Measurements from ENCODE around the gene RBMS3. TPM values are rescaled to one million over a fixed set of nuclear protein-coding genes. Genes with fewer than 3 reads are reported as not detected.
A peak's percentile ranks its signal among the peaks of the same experiment; 100 is the strongest.

RBMS3 gene
- total and polyA plus RNA-seq, 2 donors (not counting 1 experiment from before 2014, with no cell fraction given), result 26.9 to 68.4 TPM

DNA sequence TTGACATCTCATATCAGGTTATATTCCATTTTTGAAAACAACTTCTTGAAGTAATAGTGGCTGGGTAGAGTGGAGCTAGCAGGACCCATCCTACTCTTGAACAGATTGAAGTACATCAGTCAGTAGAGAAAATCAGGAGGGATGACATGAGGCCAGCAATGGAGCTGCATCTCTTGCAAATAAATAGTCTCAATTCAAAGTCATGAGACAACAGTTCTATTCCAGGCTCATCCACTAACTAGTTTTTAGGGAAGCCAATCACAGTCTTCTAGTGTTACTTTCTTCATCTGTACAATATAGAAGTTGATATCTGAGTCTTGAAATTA lies 477.2 kb downstream of the RBMS3 start:
- Histone ChIP-seq H3K79me2 (ENCODE audit: control insufficient read depth, insufficient read depth, low read length) (no peaks in the 10 kb centered on the region), H3K9me3 (ENCODE audit: control insufficient read depth, insufficient read depth, low read depth, low read length) (no peaks in the 10 kb centered on the region), H3K4me3 (replicated peaks in 1 of 4; ENCODE audit: control extremely low read depth in 1 of 4, insufficient read depth in 1 of 4, low read depth in 3 of 4, low read length in 4 of 4) (no peak overlapping the region), H3K27me3 (ENCODE audit: control insufficient read depth, insufficient read depth, low read length) (no peaks in the 10 kb centered on the region), H3K9ac (ENCODE audit: insufficient read depth, low read length) (no peak overlapping the region), H3K36me3 (ENCODE audit: control insufficient read depth, insufficient read depth, low read length) (no peaks in the 10 kb centered on the region), H3K4me1 (ENCODE audit: control insufficient read depth, extremely low read depth, insufficient read depth, low read length) (peaks cover 15% of the 10 kb centered on the region), H3K4me2 (ENCODE audit: extremely low read depth, insufficient read depth, low read length) (no peak overlapping the region), H3K27ac (ENCODE audit: insufficient read depth, low read length) (peak overlapping the region; percentile 77), H2AFZ (ENCODE audit: low read length) (no peak overlapping the region), H4K20me1 (ENCODE audit: control insufficient read depth, extremely low read depth, insufficient read depth, low read length) (no peaks in the 10 kb centered on the region)
- DNase-seq (ENCODE audit: low read depth in 2 of 2), result no peak
- TF ChIP-seq, protein P1, sequence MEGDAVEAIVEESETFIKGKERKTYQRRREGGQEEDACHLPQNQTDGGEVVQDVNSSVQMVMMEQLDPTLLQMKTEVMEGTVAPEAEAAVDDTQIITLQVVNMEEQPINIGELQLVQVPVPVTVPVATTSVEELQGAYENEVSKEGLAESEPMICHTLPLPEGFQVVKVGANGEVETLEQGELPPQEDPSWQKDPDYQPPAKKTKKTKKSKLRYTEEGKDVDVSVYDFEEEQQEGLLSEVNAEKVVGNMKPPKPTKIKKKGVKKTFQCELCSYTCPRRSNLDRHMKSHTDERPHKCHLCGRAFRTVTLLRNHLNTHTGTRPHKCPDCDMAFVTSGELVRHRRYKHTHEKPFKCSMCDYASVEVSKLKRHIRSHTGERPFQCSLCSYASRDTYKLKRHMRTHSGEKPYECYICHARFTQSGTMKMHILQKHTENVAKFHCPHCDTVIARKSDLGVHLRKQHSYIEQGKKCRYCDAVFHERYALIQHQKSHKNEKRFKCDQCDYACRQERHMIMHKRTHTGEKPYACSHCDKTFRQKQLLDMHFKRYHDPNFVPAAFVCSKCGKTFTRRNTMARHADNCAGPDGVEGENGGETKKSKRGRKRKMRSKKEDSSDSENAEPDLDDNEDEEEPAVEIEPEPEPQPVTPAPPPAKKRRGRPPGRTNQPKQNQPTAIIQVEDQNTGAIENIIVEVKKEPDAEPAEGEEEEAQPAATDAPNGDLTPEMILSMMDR (conservative IDR thresholded peaks at IDR 0.05 in 1 of 2, IDR thresholded peaks at IDR 0.05 in 1 of 2; ENCODE audit: low read depth in 1 of 2, low read length in 2 of 2), result no peak
- no peak for TF ChIP-seq EZH2 (IDR thresholded peaks at IDR 0.05; ENCODE audit: low read length, missing control alignments)

DNA sequence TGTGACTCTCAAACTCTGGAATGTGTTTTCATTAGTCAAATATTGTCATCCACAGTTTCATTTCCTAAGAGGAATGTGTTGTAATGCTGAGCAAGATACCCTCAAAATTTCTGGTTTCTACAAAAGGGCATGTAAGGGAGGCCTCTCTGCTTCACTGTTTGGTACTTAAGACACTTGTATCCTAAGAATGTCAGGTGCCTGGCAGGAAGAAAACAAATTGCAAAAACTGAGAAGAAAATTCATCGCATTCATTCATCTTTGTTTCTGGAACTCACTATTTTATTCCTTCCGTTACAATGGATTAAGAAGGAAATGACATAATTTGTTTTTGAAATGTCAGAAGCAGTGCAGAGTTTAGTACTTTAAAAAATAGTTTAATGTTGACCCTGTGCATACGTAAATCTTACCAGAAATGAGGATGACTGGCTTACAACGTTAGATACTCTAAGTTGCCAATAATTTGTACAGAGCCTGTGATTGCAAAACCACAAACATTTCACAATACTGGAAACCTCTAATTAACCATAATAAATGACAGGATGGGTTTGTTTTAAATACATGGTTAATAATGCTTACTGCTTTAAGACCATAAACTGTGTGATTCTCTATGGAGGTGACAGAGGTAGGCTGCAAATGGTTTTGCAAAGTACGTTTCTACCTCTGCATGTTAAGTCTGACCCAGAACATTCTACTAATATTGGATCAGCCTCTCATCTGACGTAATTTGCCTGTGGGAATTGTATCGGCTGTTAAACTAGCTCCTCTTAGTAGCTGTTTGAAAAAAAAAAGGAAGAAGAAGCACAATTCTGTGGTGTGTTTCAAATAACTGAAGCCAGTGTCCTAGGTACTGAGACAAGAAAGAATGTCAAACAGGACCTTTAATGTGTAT lies 477.8 kb downstream of the RBMS3 start:
- Histone ChIP-seq H3K79me2 (ENCODE audit: control insufficient read depth, insufficient read depth, low read length) (no peaks in the 10 kb centered on the region), H3K4me2 (ENCODE audit: extremely low read depth, insufficient read depth, low read length) (peak overlapping the region; percentile 6), H3K27ac (ENCODE audit: insufficient read depth, low read length) (peak overlapping the region; percentile 77), H3K27me3 (ENCODE audit: control insufficient read depth, insufficient read depth, low read length) (no peaks in the 10 kb centered on the region), H4K20me1 (ENCODE audit: control insufficient read depth, extremely low read depth, insufficient read depth, low read length) (no peaks in the 10 kb centered on the region), H3K4me3 (replicated peaks in 1 of 4; ENCODE audit: control extremely low read depth in 1 of 4, insufficient read depth in 1 of 4, low read depth in 3 of 4, low read length in 4 of 4) (no peak overlapping the region), H3K9ac (ENCODE audit: insufficient read depth, low read length) (no peak overlapping the region), H3K4me1 (ENCODE audit: control insufficient read depth, extremely low read depth, insufficient read depth, low read length) (peaks cover 16% of the 10 kb centered on the region), H2AFZ (ENCODE audit: low read length) (no peak overlapping the region), H3K9me3 (ENCODE audit: control insufficient read depth, insufficient read depth, low read depth, low read length) (no peaks in the 10 kb centered on the region), H3K36me3 (ENCODE audit: control insufficient read depth, insufficient read depth, low read length) (no peaks in the 10 kb centered on the region)
- peak; percentile 90 to 97 for DNase-seq (ENCODE audit: low read depth in 2 of 2)
- TF ChIP-seq EZH2 (IDR thresholded peaks at IDR 0.05; ENCODE audit: low read length, missing control alignments), result no peak
- TF ChIP-seq, protein P1 (conservative IDR thresholded peaks at IDR 0.05 in 1 of 2, IDR thresholded peaks at IDR 0.05 in 1 of 2; ENCODE audit: low read depth in 1 of 2, low read length in 2 of 2), result no peak

DNA sequence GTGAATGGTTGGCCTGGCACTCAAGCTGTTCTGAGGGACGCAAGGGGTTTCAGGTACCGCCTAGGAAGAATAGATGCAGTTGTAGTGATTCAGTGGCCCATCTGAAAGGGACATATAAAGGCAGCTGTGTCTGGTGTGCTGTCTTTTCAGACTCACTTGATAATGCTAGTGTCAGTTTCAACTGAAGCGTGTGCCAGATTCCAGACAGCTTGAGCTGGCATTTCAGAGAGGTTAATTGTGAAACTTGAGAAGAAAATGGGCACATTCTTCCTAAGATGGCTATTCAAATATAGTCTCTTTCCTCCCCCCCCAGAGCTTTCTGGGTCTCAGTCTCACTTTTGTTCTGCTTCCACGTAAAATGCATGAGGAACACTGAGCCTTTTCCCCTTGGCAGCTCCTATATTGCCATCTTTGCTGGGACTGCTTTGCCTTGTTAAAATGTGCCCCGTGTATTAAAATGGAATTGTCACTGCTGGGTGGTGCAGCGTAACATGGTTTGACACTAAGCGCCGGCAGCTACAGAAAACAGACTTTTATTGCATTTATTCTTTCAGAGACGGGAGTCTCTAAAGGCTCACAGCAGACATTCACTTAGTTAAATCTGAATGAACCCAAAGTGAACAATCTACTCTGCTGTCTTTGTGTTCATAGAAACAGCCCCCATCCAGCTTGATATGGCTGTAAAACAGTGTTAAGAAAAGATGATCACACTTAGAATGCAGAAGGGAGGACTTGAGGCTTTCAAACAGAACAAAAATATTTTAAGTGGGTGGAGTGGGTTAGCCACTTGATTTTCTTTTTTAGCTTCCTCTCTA lies 478.7 kb downstream of the RBMS3 start:
- Histone ChIP-seq H3K9ac (ENCODE audit: insufficient read depth, low read length) (no peak overlapping the region), H4K20me1 (ENCODE audit: control insufficient read depth, extremely low read depth, insufficient read depth, low read length) (no peaks in the 10 kb centered on the region), H3K36me3 (ENCODE audit: control insufficient read depth, insufficient read depth, low read length) (no peaks in the 10 kb centered on the region), H3K4me2 (ENCODE audit: extremely low read depth, insufficient read depth, low read length) (peak overlapping the region; percentile 6), H2AFZ (ENCODE audit: low read length) (no peak overlapping the region), H3K9me3 (ENCODE audit: control insufficient read depth, insufficient read depth, low read depth, low read length) (no peaks in the 10 kb centered on the region), H3K27ac (ENCODE audit: insufficient read depth, low read length) (peak overlapping the region; percentile 77), H3K4me1 (ENCODE audit: control insufficient read depth, extremely low read depth, insufficient read depth, low read length) (peaks cover 24% of the 10 kb centered on the region), H3K4me3 (replicated peaks in 1 of 4; ENCODE audit: control extremely low read depth in 1 of 4, insufficient read depth in 1 of 4, low read depth in 3 of 4, low read length in 4 of 4) (no peak overlapping the region), H3K27me3 (ENCODE audit: control insufficient read depth, insufficient read depth, low read length) (no peaks in the 10 kb centered on the region), H3K79me2 (ENCODE audit: control insufficient read depth, insufficient read depth, low read length) (no peaks in the 10 kb centered on the region)
- TF ChIP-seq, protein P1 (conservative IDR thresholded peaks at IDR 0.05 in 1 of 2, IDR thresholded peaks at IDR 0.05 in 1 of 2; ENCODE audit: low read depth in 1 of 2, low read length in 2 of 2), result no peak
- no peak for TF ChIP-seq EZH2 (IDR thresholded peaks at IDR 0.05; ENCODE audit: low read length, missing control alignments)
- DNase-seq (ENCODE audit: low read depth in 2 of 2), result peak; percentile 62 to 66
